GM12865 (cell line): Measurements from ENCODE around the gene CRABP2.

Experiments used
- DNase-seq: peaks from one replicate; pipeline ENCODE4 v3.0.0; 2010; ENCODE audit warnings: low read depth
- H3K4me3 ChIP-seq: 2 replicates; pipeline ENCODE4 v1.5.1; 2011; ENCODE audit warnings: mild to moderate bottlenecking, low read depth, low read length, control low read depth
- TF ChIP-seq, protein P1 (sequence below): IDR thresholded peaks from 2 replicates; pipeline ENCODE4 v1.5.1; 2011; ENCODE audit warnings: low read length, control low read depth, low read depth, inconsistent platforms; ENCODE audit not compliant: insufficient read depth; ENCODE audit errors: missing control alignments

CRABP2 gene

DNA sequence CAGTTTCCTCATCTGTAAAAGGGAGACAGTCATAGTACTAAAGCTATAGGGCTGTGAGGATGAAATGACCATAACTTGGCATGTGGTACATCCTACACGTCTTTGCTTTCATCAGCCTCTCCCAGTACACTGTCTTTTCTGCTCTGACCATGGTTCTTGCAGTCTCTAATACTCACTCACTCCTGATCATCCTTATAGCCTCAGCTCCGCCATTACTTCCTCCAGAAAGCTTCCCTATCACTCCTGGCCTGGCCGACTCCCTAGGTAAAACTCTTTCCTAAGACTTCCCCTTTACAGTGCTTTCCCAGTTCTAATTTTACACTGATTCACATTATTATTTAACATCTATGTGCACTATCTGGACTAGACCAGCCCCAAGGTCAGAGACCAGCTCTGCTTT, 40.5 kb upstream of the CRABP2 start:
- TF ChIP-seq, protein P1, sequence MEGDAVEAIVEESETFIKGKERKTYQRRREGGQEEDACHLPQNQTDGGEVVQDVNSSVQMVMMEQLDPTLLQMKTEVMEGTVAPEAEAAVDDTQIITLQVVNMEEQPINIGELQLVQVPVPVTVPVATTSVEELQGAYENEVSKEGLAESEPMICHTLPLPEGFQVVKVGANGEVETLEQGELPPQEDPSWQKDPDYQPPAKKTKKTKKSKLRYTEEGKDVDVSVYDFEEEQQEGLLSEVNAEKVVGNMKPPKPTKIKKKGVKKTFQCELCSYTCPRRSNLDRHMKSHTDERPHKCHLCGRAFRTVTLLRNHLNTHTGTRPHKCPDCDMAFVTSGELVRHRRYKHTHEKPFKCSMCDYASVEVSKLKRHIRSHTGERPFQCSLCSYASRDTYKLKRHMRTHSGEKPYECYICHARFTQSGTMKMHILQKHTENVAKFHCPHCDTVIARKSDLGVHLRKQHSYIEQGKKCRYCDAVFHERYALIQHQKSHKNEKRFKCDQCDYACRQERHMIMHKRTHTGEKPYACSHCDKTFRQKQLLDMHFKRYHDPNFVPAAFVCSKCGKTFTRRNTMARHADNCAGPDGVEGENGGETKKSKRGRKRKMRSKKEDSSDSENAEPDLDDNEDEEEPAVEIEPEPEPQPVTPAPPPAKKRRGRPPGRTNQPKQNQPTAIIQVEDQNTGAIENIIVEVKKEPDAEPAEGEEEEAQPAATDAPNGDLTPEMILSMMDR: no peak
- H3K4me3 ChIP-seq: no peak overlapping the region
- DNase-seq: no peak

DNA sequence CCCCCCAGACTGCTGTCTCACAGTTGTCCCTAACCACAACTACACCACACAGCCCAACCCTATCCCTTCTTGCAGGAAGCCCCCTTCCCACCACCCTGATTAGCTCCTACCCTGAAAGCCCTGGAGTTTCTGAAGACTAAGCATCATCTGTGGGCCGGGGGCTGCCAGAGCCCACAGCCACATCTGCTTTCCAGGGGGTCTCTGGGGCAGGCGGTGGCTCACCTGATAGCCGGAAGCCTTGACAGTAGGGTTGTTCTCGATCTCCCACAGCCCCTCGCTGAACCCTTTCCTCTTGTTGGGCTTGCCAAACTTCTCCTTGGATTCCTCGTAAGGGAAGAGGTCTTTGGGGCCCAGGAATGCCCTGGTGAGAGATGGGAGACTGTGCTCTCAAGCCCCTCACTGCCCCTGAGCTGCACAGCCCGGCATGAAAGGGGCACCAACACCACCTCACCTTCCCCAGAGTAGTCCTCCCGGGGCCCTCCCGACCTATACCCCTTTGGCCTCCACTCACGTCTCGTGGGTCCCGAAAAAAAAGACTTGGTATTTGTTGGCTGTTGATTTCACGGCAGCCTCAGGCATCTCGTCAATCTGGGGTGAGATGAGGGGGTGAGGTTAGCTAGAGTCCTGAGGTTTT, 39.5 kb upstream of the CRABP2 start:
- no peak for DNase-seq
- TF ChIP-seq, protein P1: no peak
- no peak overlapping the region for H3K4me3 ChIP-seq

DNA sequence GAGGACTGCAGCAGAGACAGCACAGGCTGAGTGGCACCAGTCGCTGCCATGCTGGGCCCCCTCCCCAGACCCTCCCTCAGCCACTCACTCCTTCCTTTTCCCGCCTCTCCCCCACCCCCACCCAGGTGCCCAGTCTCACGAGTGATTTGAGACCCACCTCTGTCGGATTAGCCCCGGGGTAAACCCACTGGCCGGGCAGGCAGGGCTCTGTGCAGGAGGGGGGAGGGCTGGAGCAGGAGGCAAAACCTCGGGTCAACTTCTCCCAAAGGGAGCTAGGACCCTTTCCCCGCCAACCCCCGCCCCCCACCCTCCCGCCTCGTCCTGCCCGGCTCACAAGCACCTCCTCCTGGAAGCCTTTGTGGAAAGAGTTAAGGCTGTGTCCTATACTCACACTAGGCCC, 39.0 kb upstream of the CRABP2 start:
- TF ChIP-seq, protein P1: no peak
- no peak for DNase-seq
- no peak overlapping the region for H3K4me3 ChIP-seq

DNA sequence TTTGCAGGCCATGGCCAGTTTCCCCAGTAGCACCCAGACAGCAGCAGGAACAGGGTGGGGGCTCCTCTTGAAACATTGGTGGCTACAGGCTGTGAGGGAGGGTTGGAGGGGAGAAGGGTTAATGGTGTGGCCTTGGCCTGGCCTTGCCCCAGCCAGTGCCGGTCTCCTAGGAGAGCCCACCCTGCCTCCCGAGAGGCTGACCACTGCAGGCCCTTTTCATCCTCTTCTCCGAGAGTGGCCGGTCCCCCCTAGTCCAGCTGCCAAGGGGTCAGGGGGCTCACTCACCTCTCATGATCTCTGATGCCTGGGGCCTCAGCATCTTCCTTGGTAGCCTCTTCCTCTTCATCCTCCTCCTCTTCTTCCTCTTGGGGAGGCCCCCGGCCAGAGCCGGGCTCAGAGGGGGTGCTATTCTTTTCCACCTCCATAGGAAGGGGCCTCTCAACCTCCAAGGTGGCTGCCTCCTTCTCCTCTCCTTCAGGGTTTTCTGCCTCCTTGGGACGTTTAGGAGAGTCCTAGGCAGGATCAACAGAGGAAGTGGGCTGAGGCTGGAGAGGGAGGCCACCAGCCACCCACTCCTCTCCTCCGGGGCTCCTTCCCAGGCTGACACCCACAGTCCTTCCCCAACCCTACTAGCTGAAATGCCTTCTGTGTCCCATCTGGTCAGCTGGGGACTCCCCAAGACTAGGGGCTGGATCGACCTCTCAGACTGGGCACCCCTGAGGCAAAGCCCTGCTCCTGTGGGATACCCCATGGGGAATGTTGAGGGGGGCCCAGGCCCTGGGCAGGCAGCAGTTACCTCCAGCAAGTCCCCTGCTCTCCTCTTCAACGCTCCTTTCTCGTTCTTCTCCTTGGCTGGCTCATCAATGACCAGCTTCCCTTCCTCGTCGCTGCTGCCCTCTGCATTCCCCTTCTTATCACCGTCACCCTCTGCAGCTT, 38.3 kb upstream of the CRABP2 start:
- no peak overlapping the region for H3K4me3 ChIP-seq
- TF ChIP-seq, protein P1: no peak
- no peak for DNase-seq

DNA sequence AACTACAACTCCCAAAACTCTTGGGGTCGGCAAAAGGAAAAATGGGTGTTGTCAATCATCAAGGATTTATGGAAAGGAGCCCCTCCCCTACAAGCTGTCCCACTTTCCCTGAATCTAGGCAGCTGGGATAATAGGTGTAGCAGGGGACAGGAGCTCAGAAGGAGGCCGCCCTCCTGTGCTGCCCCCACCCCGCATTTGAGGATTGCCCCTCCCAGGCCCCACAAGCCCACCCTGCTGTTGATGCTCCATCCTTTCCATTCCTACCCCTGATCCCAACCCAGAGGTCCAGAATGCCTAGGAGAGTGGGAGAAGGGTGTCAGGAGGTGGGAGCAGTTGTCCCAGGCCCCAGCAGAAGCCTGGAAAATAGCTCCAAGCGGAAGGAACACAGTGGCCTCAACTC, 37.4 kb upstream of the CRABP2 start:
- DNase-seq: no peak
- H3K4me3 ChIP-seq: no peak overlapping the region
- TF ChIP-seq, protein P1: no peak

DNA sequence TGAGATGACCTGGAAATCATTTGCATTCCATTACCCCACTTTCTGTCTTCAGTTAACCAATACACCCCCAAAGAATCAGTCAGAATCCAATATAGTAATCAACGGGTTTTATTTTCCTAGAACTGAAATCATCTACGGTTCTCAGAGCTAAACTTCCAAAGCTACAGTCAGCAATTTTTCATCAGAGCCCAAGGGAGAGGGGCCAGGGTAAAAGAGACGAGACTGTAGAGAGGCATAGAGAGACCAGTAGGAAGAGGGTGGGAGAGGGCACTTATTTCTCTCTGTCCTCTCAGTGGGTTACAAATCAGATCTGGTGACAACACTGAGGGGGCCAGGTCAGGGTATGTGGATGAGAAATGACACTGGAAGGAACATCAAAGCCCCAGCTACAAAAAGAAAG, 36.6 kb upstream of the CRABP2 start:
- H3K4me3 ChIP-seq: no peak overlapping the region

More for the DNA sequence above, 36.6 kb upstream of the CRABP2 start:
- DNase-seq: no peak
- TF ChIP-seq, protein P1: no peak
